Right cardiac atrium (tissue), 5 donors: ENCODE results near the gene TRMT10A. TPM values are rescaled to one million over a fixed set of nuclear protein-coding genes. Genes with fewer than 3 reads are reported as not detected.
"Not testable (repeated sequence)": the region's sequence is repeated elsewhere in the genome, so short reads cannot be mapped to it uniquely, and the experiment has no call there.

Experiments used
- ATAC-seq, 2 donors: fragments of 200-7000 bp; cut with Tn5 transposase; one replicate each; pipeline versions ENCODE4 v1.8.0 to v1.9.1; 2020; ENCODE audit warnings: moderate library complexity in 2 of 2, mild to moderate bottlenecking in 1 of 2
- DNase-seq, 3 donors: peaks; one replicate each; pipeline ENCODE4 v3.0.0-alpha.2; 2020
- H3K27ac ChIP-seq: one replicate; pipeline ENCODE4 v1.5.1; 2013; ENCODE audit warnings: mild to moderate bottlenecking, low read length, control low read depth, moderate library complexity
- H3K27me3 ChIP-seq: one replicate; pipeline ENCODE4 v1.6.1; 2013; ENCODE audit not compliant: control insufficient read depth, insufficient read depth
- H3K4me1 ChIP-seq: one replicate; pipeline ENCODE4 v1.6.1; 2013; ENCODE audit warnings: low read length; ENCODE audit not compliant: control insufficient read depth, insufficient read depth
- H3K4me3 ChIP-seq: one replicate; pipeline ENCODE4 v1.5.1; 2013; ENCODE audit warnings: low read length, control low read depth
- H3K9me3 ChIP-seq: one replicate; pipeline ENCODE4 v1.6.1; 2013; ENCODE audit warnings: low read length; ENCODE audit not compliant: control insufficient read depth
- WGBS: extraction: QIAGEN DNeasy Blood & Tissue Kit; methylation state at CpG from one replicate; pipeline ENCODE4 v1.1.7; 2013; 5-methylcytosine and 5-hydroxymethylcytosine counted together
- intact Hi-C, 4 donors: fragments of 100-400 bp; cut with DNase I; formaldehyde crosslinking; loops; one replicate each; pipeline versions ENCODE4 v1.11.0 to v1.14.0; 2022 to 2023
- polyA plus RNA-seq: library from polyadenylated mRNA; stranded (reverse); fragments of 200-250 nt; gene quantifications from one replicate; pipeline ENCODE4 v1.2.3, GENCODE V29; 2013
- total RNA-seq, 4 donors: library from RNA; stranded (reverse); fragmentation: NEBNext Ultra II Directional; extraction: Animal tissue kit (Norgen Biotek cat#: 25700); gene quantifications; one replicate each; pipeline ENCODE4 v1.2.1, GENCODE V29; 2021
- donor health status: healthy with polysubstance abuse.
- donor health status: DM: no; HTN: yes; CAD: no.
- donor health status: DM: no; HTN: no; CAD: no.
- donor health status: DM: no; HTN: yes; CAD: no; lungs with severe emphysema.
- donor health status: DM: yes; HTN: yes; CAD: no.

TRMT10A gene
- total and polyA plus RNA-seq, 5 donors, result 2.4 to 5.0 (median 3.5) TPM

DNA sequence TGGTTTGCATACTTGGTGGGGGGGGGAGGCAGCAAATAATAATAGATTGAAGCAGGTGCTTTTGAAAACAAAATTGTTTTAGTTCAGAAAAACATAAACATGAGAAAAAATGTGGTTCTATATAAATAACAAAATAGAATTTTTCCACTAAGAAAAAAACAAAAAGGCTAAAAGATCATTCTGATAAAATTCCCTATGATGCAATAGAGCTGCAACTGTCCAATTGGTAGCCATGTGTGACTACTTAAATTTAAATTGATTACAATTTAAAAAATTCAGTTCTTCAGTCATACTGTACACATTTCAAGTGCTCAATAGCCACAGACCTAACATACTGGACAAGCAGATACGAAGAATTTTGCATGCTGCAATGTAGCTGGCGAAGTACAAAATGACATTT, 11.0 kb downstream of the TRMT10A start:
- Histone ChIP-seq H3K27me3 (no peaks in the 10 kb centered on the region), H3K4me3 (no peak overlapping the region), H3K9me3 (no peaks in the 10 kb centered on the region), H3K27ac (no peak overlapping the region), H3K4me1 (no peaks in the 10 kb centered on the region)
- no peak for ATAC-seq
- intact Hi-C loops, result no loop called here
- DNase-seq, result no peak
- WGBS, result 97% methylated on average over 2 of the region's 2 CpGs

DNA sequence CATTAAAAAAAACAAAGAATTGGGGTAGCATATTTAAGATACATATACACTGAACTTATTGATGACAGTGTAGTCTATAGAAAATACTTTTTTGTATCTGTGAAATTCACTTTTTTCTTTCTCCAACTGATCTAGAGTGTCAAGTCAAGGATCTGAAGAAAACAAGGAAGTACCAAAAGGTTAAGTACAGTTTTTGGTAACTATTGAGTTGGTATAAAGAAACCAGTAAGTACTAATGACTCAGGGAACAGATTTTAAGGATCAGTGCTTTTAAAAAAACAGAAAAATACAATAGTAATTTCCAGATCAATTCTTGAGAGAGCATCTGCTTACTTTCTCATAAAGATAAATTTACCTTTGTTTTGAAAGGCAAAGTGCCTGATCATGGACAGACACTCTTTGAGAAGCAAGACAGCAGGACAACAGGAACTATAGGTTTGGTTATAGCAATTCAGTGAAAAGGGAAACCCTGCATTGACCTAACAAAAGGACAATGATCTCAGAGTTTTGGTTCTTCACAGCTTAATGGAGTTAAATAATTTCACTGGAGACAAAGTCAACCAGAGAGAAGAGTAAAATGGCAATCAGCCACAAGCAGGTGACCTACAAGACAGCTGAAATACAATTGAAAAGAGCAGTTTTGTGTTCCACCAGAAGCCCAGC, 23.4 kb downstream of the TRMT10A start:
- H3K4me1 ChIP-seq, result no peaks in the 10 kb centered on the region
- no peak for ATAC-seq
- no peaks in the 10 kb centered on the region for H3K27me3 ChIP-seq
- no peaks in the 10 kb centered on the region for H3K9me3 ChIP-seq
- no peak for DNase-seq
- H3K27ac ChIP-seq, result no peak overlapping the region
- intact Hi-C loops, result no loop called here
- H3K4me3 ChIP-seq, result no peak overlapping the region

DNA sequence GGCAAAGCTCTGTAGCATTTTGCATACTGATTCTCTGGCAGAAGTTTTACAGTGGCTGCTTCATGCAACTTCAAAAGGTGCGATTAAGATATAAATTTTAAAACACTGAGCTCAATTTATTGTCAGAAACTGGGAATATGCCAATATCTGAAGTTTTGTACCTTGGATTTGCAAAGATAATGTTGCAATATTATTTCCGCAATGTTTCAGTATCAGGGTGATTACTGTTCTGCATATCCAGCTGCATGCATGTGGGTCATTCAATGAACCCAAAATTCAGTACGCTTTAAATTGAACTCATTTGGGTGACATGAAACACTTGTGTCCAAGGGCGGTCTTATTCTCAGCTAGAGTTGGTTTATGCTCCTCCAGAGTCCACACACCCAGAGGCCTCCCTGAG, 26.2 kb downstream of the TRMT10A start:
- DNase-seq, result no peak
- Histone ChIP-seq H3K9me3 (no peaks in the 10 kb centered on the region), H3K4me1 (no peaks in the 10 kb centered on the region), H3K4me3 (no peak overlapping the region), H3K27ac (no peak overlapping the region), H3K27me3 (no peaks in the 10 kb centered on the region)
- no peak for ATAC-seq
- intact Hi-C loops, result no loop called here
- WGBS, result 76% methylated on average over 4 of the region's 4 CpGs

DNA sequence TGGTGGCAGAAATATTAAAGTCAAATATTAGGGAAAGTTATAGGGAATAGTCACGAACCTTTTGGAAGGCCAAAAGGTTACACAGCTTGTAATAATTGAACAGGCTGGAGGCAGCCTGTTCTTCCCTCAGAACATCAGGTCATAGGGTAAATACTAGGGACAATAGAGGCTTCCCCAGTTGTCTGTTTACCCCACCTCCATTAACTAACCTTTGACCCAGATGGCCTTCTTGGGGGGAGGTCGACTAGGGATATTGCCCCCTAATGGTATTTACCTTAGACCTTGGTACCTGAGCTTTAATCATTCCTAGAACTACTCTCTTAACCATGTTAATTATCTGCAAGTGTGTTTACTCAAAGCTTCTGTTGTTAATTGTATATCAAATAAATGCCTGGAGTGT, 27.0 kb downstream of the TRMT10A start:
- H3K4me1 ChIP-seq, result no peaks in the 10 kb centered on the region
- H3K9me3 ChIP-seq, result no peaks in the 10 kb centered on the region
- intact Hi-C loops, result no loop called here
- ATAC-seq (no peak), DNase-seq (no peak)
- no peak overlapping the region for H3K27ac ChIP-seq
- WGBS, result 66% methylated on average over 2 of the region's 2 CpGs
- H3K27me3 ChIP-seq, result no peaks in the 10 kb centered on the region
- no peak overlapping the region for H3K4me3 ChIP-seq

DNA sequence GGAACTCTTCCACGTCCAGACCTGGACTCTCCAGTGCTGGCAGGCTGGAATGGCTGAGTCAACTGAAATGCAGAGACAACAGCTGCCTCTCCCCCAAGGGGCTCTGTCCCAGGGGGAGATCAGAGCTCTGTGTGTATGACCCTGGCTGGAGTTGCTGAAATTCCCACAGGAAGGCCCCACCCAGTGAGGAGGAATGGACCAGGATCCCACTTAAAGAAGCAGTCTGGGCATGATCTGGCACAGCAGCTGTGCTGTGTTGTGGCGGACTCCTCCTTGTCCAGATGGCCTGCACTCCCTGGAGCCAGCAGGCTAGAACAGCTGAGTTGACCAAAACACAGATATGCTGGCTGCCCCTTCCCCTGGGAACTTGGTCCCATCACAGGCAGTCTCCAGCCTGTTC, 27.6 kb downstream of the TRMT10A start:
- Histone ChIP-seq H3K27ac (no peak overlapping the region), H3K27me3 (no peaks in the 10 kb centered on the region), H3K9me3 (no peaks in the 10 kb centered on the region), H3K4me3 (no peak overlapping the region), H3K4me1 (no peaks in the 10 kb centered on the region)
- intact Hi-C loops, result no loop called here
- peak in 1 of 3 donors; percentile 32 for DNase-seq
- ATAC-seq, result peak in 1 of 2 donors; percentile 26
- WGBS, result 51% methylated on average over 2 of the region's 2 CpGs

DNA sequence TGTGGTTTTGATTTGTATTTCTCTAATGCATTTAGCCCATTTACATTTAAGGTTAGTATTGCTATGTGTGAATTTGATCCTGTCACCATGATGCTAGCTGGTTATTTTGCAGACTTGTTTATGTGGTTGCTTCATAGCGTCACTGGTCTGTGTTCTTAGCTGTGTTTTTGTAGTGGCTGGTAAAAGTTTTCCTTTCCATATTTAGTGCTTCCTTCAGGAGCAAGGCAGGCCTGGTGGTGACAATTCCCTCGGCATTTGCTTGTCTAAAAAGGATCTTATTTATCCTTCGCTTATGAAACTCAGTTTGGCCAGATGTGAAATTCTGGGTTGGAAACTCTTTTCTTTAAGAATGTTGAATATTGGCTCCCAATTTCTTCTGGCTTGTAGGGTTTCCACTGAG, 29.1 kb downstream of the TRMT10A start:
- H3K4me1 ChIP-seq, H3K27me3 ChIP-seq, ATAC-seq, H3K4me3 ChIP-seq, H3K27ac ChIP-seq, intact Hi-C loops, H3K9me3 ChIP-seq, DNase-seq: not testable (repeated sequence)
- WGBS, result 86% methylated on average over 3 of the region's 3 CpGs

DNA sequence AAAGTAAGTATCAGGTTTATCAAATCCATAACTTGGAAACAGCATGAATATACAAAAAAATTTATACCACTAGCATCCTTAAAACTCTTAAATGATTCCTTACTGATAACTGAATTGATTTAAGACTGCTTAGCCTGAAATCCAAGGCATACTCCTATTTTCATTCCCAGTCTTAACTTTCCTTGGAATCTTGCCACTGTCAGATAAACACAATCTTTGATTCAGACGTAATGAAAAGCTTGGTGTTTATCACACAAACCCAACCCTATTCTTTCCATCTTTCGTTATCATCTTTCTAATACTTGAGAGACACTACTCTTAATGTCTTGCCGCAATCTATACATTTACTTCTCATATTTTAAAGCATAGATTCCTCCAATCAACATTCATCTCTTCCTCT, 33.9 kb downstream of the TRMT10A start:
- no peak overlapping the region for H3K4me3 ChIP-seq
- intact Hi-C loops, result no loop called here

DNA sequence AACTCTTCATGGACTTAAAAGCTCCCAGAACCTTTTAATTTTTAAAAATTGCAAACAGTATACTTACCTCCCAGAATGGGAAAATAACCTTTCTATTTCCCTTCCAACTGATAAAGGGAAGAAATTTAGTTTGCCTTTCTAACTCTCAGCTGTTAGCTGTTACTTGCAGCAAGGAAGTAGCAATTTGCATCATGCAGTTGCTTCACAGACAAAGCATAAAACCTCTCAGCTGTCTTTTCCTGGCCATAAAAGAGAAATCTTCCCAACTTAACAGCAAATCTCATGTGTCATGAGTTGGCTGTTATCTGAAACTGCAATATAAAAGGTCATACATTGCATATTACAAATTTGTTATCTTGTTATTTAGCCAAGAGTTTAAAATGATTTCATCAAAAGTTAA, 34.6 kb downstream of the TRMT10A start:
- H3K9me3 ChIP-seq, result no peaks in the 10 kb centered on the region
- H3K4me1 ChIP-seq, result no peaks in the 10 kb centered on the region
- no peak for ATAC-seq
- H3K27me3 ChIP-seq, result no peaks in the 10 kb centered on the region
- H3K27ac ChIP-seq, result no peak overlapping the region
- intact Hi-C loops, result no loop called here
- no peak overlapping the region for H3K4me3 ChIP-seq
- DNase-seq, result no peak

More for the DNA sequence above, 33.9 kb downstream of the TRMT10A start:
- no peaks in the 10 kb centered on the region for H3K4me1 ChIP-seq
- DNase-seq, result no peak
- no peaks in the 10 kb centered on the region for H3K27me3 ChIP-seq
- no peaks in the 10 kb centered on the region for H3K9me3 ChIP-seq
- 61% methylated on average over 3 of the region's 3 CpGs for WGBS
- no peak overlapping the region for H3K27ac ChIP-seq
- no peak for ATAC-seq

DNA sequence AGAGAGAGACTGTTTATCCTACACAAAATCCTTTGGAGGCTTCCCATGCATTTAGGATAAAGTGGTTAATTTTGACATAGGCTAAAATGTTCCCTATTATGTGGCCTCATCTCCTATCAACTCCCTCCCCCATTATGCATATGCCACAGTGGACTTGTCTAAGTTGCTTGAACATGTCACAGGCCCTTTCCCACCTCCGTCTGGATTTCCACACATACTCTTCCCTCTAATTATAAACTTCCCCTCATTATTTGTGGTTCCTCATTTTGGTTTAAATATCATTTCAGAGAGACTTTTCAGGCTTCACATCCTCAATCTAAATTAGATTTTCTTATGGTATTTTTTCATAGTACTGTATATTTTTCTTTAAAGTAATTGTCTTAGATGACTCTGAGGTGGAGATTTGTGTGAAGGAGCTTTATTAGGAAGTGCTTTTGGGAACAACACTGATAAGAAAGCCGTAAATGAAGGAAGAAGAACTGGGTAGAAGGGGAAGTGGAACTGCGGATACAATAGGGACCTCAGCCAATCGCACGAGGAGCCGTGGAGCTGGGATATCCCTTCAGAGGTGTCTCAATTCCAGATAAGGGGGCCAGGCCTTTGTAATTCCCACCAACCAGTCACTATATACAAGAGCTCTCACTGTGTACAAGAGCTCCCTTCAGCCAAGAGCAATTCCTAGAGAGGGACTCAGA, 45.1 kb downstream of the TRMT10A start:
- no peak for DNase-seq
- WGBS, result 49% methylated on average over 6 of the region's 6 CpGs
- H3K27me3 ChIP-seq, result no peaks in the 10 kb centered on the region
- H3K4me1 ChIP-seq, result no peaks in the 10 kb centered on the region
- intact Hi-C loops, result no loop called here
- ATAC-seq, result no peak
- no peak overlapping the region for H3K27ac ChIP-seq
- no peak overlapping the region for H3K4me3 ChIP-seq
- no peaks in the 10 kb centered on the region for H3K9me3 ChIP-seq

DNA sequence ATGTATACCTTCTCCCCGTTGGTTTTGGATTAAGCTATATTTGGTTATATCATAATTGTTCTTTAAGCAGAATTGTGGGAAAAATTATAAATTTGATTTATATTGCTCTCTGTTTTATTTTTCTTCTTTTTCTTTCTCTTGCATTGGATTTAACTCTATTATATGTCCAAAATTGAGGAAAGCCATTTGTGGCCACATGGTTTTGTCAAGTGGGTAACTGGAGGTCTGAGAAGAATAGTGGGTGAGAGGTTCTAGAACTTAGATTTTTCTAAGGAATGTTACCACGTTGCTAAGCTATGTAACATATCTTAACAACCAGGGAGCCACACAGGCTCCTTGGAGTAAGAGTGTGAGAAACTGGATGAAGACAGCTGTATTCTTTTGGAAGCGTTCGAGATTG, 53.1 kb downstream of the TRMT10A start, which contains the start of gene C4orf17:
Gene C4orf17 (plus strand): TSS at position 301 of the 400 bp plus-strand sequence. CDS start 2,061 bp downstream, outside the sequence.
- intact Hi-C loops, result no loop called here
- no peaks in the 10 kb centered on the region for H3K27me3 ChIP-seq
- no peak for DNase-seq

DNA sequence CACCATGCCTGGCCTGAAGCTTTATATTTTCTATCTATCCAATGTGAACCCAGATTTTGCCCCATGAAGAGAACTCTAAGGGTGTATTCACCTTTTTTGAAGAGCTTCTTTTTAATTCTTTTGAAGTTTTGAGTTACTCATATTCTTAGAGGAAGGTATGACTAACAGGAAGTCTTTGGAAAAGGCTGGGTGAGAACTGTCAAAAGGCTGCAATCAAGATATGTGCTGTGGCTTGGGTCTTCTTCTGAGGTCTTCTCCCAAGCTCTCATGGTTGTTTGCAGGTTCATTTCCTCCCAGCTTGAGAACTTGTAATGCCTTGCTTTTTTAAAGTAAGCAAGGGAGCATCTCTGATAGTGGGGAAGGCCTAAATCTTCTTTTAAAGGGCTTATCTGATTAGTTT, 56.1 kb downstream of the TRMT10A start:
- H3K27me3 ChIP-seq, result no peaks in the 10 kb centered on the region
- DNase-seq, result no peak
- intact Hi-C loops, result no loop called here
- H3K27ac ChIP-seq, result no peak overlapping the region
- no peaks in the 10 kb centered on the region for H3K9me3 ChIP-seq
- no peaks in the 10 kb centered on the region for H3K4me1 ChIP-seq
- H3K4me3 ChIP-seq, result no peak overlapping the region
- ATAC-seq, result no peak

More for the DNA sequence above, 53.1 kb downstream of the TRMT10A start, which contains the start of gene C4orf17:
- WGBS, result 70% methylated on average over 4 of the region's 4 CpGs
- Histone ChIP-seq H3K4me1 (no peaks in the 10 kb centered on the region), H3K27ac (no peak within 1 kb of the TSS), H3K9me3 (no peaks in the 10 kb centered on the region), H3K4me3 (no peak within 1 kb of the TSS)
- no peak for ATAC-seq
